ENCODE data around the gene C20orf173. TPM values are rescaled to one million over a fixed set of nuclear protein-coding genes. Genes with fewer than 3 reads are reported as not detected.

The C20orf173 gene
- total and polyA plus RNA-seq, 10 donors = not detected

DNA sequence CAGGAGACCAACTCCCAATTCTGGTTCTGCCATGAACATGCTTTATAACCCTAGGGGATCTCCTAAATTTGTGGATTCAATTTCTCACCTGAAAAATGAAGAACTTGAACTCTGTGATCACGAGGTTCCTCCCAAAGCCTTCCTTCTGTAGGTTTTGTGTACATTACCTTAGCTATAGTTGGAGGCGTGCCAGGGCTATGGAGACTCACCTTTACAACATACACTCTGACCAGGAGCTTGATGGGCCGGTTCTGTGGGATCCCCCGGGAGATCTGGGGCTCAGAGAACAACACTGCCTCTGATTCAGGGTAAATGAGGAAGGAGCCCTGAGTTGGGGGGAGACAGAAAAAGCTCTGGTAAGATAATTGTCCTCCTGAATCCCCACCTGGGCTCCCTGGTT lies 46.5 kb upstream of the C20orf173 start:
- H3K9me3 ChIP-seq = peaks cover 0 to 23% (median 21%) of the 10 kb centered on the region in 8 donors
- intact Hi-C loops (cut with DNase I; ENCODE audit: low total_unique reads) = no loop called here
- no peak overlapping the region for H3K27ac ChIP-seq
- WGBS, 5 donors = 71 to 89% (median 81%) methylated on average over 2 to 4 of the region's 4 CpGs
- no peak overlapping the region for H3K4me3 ChIP-seq
- H3K27me3 ChIP-seq (replicated peaks in 1 of 7) = no peaks in the 10 kb centered on the region
- no peak for DNase-seq
- peaks cover 0 to 3% (median 0%) of the 10 kb centered on the region in 6 donors for H3K36me3 ChIP-seq
- TF ChIP-seq, protein P1, sequence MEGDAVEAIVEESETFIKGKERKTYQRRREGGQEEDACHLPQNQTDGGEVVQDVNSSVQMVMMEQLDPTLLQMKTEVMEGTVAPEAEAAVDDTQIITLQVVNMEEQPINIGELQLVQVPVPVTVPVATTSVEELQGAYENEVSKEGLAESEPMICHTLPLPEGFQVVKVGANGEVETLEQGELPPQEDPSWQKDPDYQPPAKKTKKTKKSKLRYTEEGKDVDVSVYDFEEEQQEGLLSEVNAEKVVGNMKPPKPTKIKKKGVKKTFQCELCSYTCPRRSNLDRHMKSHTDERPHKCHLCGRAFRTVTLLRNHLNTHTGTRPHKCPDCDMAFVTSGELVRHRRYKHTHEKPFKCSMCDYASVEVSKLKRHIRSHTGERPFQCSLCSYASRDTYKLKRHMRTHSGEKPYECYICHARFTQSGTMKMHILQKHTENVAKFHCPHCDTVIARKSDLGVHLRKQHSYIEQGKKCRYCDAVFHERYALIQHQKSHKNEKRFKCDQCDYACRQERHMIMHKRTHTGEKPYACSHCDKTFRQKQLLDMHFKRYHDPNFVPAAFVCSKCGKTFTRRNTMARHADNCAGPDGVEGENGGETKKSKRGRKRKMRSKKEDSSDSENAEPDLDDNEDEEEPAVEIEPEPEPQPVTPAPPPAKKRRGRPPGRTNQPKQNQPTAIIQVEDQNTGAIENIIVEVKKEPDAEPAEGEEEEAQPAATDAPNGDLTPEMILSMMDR (IDR thresholded peaks at IDR 0.05 in 8 of 11, conservative IDR thresholded peaks at IDR 0.05 in 3 of 11) = no peak
- TF ChIP-seq POLR2A (IDR thresholded peaks at IDR 0.05) (no peak), POLR2AphosphoS5 (IDR thresholded peaks at IDR 0.05) (no peak)
- H3K4me1 ChIP-seq = no peaks in the 10 kb centered on the region

DNA sequence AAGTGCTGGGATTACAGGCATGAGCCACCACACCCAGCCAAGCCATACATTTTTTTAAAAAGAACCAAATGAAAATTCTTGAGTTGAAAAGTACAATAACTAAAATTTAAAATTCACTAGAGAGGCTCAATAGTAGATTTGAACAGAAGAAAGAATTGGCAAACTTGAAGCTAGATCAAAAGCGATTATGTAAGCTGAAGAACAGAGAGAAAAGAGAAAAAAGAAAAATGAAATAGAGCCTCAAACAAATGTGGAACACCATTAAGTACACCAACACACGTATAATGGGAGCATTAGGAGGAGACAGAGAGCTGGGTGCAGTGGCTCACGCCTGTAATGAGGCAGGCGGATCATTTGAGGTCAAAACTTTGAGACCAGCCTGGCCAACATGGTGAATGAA lies 43.4 kb upstream of the C20orf173 start:
- H3K27ac ChIP-seq = no peak overlapping the region
- H3K27me3 ChIP-seq (replicated peaks in 1 of 7) = no peaks in the 10 kb centered on the region
- no peak for TF ChIP-seq POLR2A (IDR thresholded peaks at IDR 0.05)
- TF ChIP-seq POLR2AphosphoS5 (IDR thresholded peaks at IDR 0.05) = no peak
- TF ChIP-seq, protein P1 (IDR thresholded peaks at IDR 0.05 in 8 of 11, conservative IDR thresholded peaks at IDR 0.05 in 3 of 11) = no peak
- DNase-seq = no peak
- no peaks in the 10 kb centered on the region for H3K4me1 ChIP-seq
- intact Hi-C loops (cut with DNase I; ENCODE audit: low total_unique reads) = no loop called here
- no peak overlapping the region for H3K4me3 ChIP-seq
- H3K9me3 ChIP-seq = peaks cover 0 to 22% (median 19%) of the 10 kb centered on the region in 8 donors
- 93 to 98% (median 95%) methylated on average over 4 of the region's 4 CpGs for WGBS, 5 donors
- peaks cover 0 to 3% (median 0%) of the 10 kb centered on the region in 6 donors for H3K36me3 ChIP-seq

DNA sequence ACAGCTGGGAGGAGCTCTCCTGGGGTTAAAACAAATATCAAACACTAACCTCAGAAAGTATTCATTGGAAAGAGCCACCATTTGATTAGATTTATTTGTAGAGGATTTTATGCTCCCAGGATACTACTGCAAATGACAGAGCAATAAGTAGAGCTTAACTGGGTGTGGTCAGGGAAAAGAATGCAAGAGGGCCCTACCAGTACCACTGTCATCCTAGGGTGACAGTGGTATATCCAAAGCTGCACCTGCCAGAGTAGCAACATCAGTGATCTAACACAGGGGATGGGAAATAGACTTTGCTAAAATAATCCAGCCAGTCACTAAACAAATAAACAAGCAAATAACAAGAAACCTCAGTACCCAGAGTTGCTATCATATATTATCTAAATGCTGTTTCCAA lies 42.1 kb upstream of the C20orf173 start:
- H3K27me3 ChIP-seq (replicated peaks in 1 of 7) = no peaks in the 10 kb centered on the region
- no peaks in the 10 kb centered on the region for H3K4me1 ChIP-seq
- H3K4me3 ChIP-seq = no peak overlapping the region
- H3K9me3 ChIP-seq = peaks cover 0 to 22% (median 19%) of the 10 kb centered on the region in 8 donors
- no peak overlapping the region for H3K27ac ChIP-seq
- peaks cover 0 to 3% (median 0%) of the 10 kb centered on the region in 6 donors for H3K36me3 ChIP-seq
- intact Hi-C loops (cut with DNase I; ENCODE audit: low total_unique reads) = no loop called here
- no peak for TF ChIP-seq POLR2AphosphoS5 (IDR thresholded peaks at IDR 0.05)
- TF ChIP-seq, protein P1 (IDR thresholded peaks at IDR 0.05 in 8 of 11, conservative IDR thresholded peaks at IDR 0.05 in 3 of 11) = no peak
- TF ChIP-seq POLR2A (IDR thresholded peaks at IDR 0.05) = no peak
- no peak for DNase-seq

DNA sequence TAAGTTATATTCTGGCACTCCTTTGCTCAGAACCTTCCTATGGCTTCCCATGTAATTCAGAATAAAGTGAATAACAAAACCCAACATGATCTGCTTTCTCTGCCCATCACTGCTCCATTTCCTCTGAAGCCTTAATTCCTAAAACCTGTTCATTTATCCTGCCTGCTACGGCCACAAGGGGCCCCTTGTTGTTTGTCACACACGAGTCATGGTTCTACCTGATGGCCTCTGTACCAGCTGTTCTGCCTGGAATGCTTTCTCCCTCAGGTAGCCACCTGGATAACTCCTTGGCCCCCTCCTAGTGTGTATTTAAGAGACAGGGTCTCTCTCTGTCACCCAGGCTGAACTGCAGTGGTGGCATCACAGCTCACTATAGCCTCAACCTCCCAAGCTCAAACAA lies 39.2 kb upstream of the C20orf173 start:
- no peaks in the 10 kb centered on the region for H3K4me1 ChIP-seq
- intact Hi-C loops (cut with DNase I; ENCODE audit: low total_unique reads) = no loop called here
- H3K4me3 ChIP-seq = no peak overlapping the region
- H3K27me3 ChIP-seq (replicated peaks in 1 of 7) = no peaks in the 10 kb centered on the region
- 10 to 16% (median 14%) methylated on average over 2 of the region's 2 CpGs for WGBS, 5 donors
- no peak for TF ChIP-seq POLR2AphosphoS5 (IDR thresholded peaks at IDR 0.05)
- TF ChIP-seq, protein P1 (IDR thresholded peaks at IDR 0.05 in 8 of 11, conservative IDR thresholded peaks at IDR 0.05 in 3 of 11) = no peak
- TF ChIP-seq POLR2A (IDR thresholded peaks at IDR 0.05) = no peak
- peaks cover 0 to 16% (median 15%) of the 10 kb centered on the region in 8 donors for H3K9me3 ChIP-seq
- no peak overlapping the region for H3K27ac ChIP-seq
- DNase-seq = peak; percentile 9
- H3K36me3 ChIP-seq = peaks cover 0 to 3% (median 0%) of the 10 kb centered on the region in 6 donors

Measured in spleen (tissue), 11 donors.